ENCODE results near the gene DHX35.

DNA sequence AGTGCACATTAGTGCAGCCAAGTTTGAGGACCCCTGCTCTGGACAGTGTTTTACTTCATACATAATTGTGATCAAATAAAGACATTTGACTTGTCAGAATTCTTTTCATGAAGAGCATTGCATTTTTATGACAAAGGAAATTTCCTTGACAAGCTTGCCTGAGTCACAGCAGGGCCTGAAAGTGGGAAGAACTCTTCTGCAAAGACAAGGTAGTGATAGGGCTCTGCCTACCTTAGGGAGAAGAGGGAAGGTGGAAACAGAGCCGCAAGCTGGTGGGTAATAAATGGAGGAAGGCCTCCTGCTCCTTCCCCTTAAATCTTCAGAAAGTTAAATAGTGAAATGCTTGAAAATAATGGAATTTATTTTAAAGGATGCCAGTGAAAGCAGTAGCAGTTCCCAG is 118.2 kb downstream of the DHX35 start:
- TF ChIP-seq CTCF (conservative IDR thresholded peaks at IDR 0.05; ENCODE audit: low read depth, low read length) = no peak
- TF ChIP-seq ELK1 (IDR thresholded peaks at IDR 0.05; ENCODE audit: borderline replicate concordance, low read depth, low read length) = no peak
- no peak for TF ChIP-seq CHD1 (IDR thresholded peaks at IDR 0.05; ENCODE audit: low read depth, low read length)
- TF ChIP-seq RAD21 (IDR thresholded peaks at IDR 0.05; ENCODE audit: low read length) = no peak

All from IMR-90 (cell line).